Endodermal cell (in vitro differentiated cells): ENCODE results near the gene CEP112. TPM values are rescaled to one million over a fixed set of nuclear protein-coding genes. Genes with fewer than 3 reads are reported as not detected.
A peak's percentile ranks its signal among the peaks of the same experiment; 100 is the strongest.

Experiments used
- DNase-seq: peaks from one replicate; pipeline ENCODE4 v3.0.0-alpha.2; 2017
- H3K27ac ChIP-seq: 2 replicates; pipeline ENCODE4 v1.5.1; 2013; ENCODE audit warnings: mild to moderate bottlenecking, low read depth, low read length, moderate library complexity
- H3K27me3 ChIP-seq: 2 replicates; pipeline ENCODE4 v1.6.1; 2013; ENCODE audit warnings: mild to moderate bottlenecking, low read length, moderate library complexity; ENCODE audit not compliant: insufficient read depth, control insufficient read depth, poor library complexity, severe bottlenecking
- H3K36me3 ChIP-seq: 2 replicates; pipeline ENCODE4 v1.7.0; 2013; ENCODE audit warnings: mild to moderate bottlenecking, low read length, moderate library complexity; ENCODE audit not compliant: control insufficient read depth, insufficient read depth
- H3K4me1 ChIP-seq: one replicate; pipeline ENCODE4 v1.7.0; 2013; ENCODE audit warnings: low read length; ENCODE audit not compliant: control insufficient read depth, insufficient read depth
- H3K4me3 ChIP-seq: 2 replicates; pipeline ENCODE4 v1.5.1; 2013; ENCODE audit warnings: mild to moderate bottlenecking, low read length, moderate library complexity
- H3K9ac ChIP-seq: 2 replicates; pipeline ENCODE4 v1.6.1; 2013; ENCODE audit warnings: mild to moderate bottlenecking, low read length, moderate library complexity; ENCODE audit not compliant: poor library complexity, severe bottlenecking; ENCODE audit errors: extremely low read depth
- H3K9me3 ChIP-seq: 2 replicates; pipeline ENCODE4 v1.6.1; 2013; ENCODE audit warnings: mild to moderate bottlenecking, low read length, moderate library complexity; ENCODE audit not compliant: control insufficient read depth
- H3K27ac Mint-ChIP-seq: 2 replicates; pipeline ENCODE4 v1.8.0; 2020; ENCODE audit warnings: mixed read lengths
- H3K27me3 Mint-ChIP-seq: 2 replicates; pipeline ENCODE4 v1.8.0; 2021; ENCODE audit warnings: mild to moderate bottlenecking, mixed read lengths; ENCODE audit not compliant: insufficient read depth
- H3K36me3 Mint-ChIP-seq: 2 replicates; pipeline ENCODE4 v1.8.0; 2020; ENCODE audit warnings: low read depth, mixed read lengths
- H3K4me1 Mint-ChIP-seq: 2 replicates; pipeline ENCODE4 v1.8.0; 2020; ENCODE audit warnings: mixed read lengths
- H3K4me3 Mint-ChIP-seq: 2 replicates; pipeline ENCODE4 v1.8.0; 2020; ENCODE audit warnings: mild to moderate bottlenecking, moderate library complexity, mixed read lengths
- H3K9me3 Mint-ChIP-seq: 2 replicates; pipeline ENCODE4 v1.8.0; 2020; ENCODE audit warnings: mild to moderate bottlenecking, mixed read lengths
- CTCF ChIP-seq: fragments of 200-600 bp; sonication (generic); conservative IDR thresholded peaks from 2 replicates; pipeline ENCODE4 v1.5.0; 2021; ENCODE audit warnings: antibody characterized with exemption, mild to moderate bottlenecking
- WGBS, 2 experiments: methylation state at CpG; one replicate each; pipeline versions ENCODE4 v1.1.5 to v1.1.7; 2013; ENCODE audit warnings: missing lambda C conversion rate in 2 of 2, mixed read lengths in 1 of 2; ENCODE audit not compliant: insufficient coverage in 1 of 2, insufficient read length in 1 of 2; 5-methylcytosine and 5-hydroxymethylcytosine counted together
- total RNA-seq, 2 donors: library from RNA; stranded (reverse); fragmentation: NEBNext Ultra II Directional in 1 of 2; extraction: Animal tissue kit (Norgen Biotek cat#: 25700) in 1 of 2; gene quantifications; 2 replicates in 1 of 2; 3 replicates in 1 of 2; pipeline ENCODE4 v1.2.1, GENCODE V29; 2021

Gene CEP112
- total RNA-seq, 2 donors from 2014 or later = 15.2 to 21.4 TPM

GRCh38 chr17:65988451-65988850 lies 203.5 kb downstream of the CEP112 start:
- Mint-ChIP-seq H3K27ac (no peak overlapping the region), H3K27me3 (no peaks in the 10 kb centered on the region), H3K4me3 (no peak overlapping the region), H3K9me3 (peaks cover 8% of the 10 kb centered on the region), H3K36me3 (peaks cover 2% of the 10 kb centered on the region), H3K4me1 (no peaks in the 10 kb centered on the region)
- Histone ChIP-seq H3K36me3 (no peaks in the 10 kb centered on the region), H3K27me3 (no peaks in the 10 kb centered on the region), H3K9ac (no peak overlapping the region), H3K4me3 (no peak overlapping the region), H3K9me3 (peaks cover 7% of the 10 kb centered on the region), H3K4me1 (no peaks in the 10 kb centered on the region), H3K27ac (no peak overlapping the region)
- no peak for TF ChIP-seq CTCF
- no peak for DNase-seq

GRCh38 chr17:65987988-65988387 lies 203.9 kb downstream of the CEP112 start:
- H3K27me3 ChIP-seq = no peaks in the 10 kb centered on the region
- 49 to 100% methylated on average over 1 to 2 of the region's 2 CpGs for WGBS, 2 experiments
- peaks cover 7% of the 10 kb centered on the region for H3K9me3 ChIP-seq
- H3K27me3 Mint-ChIP-seq = no peaks in the 10 kb centered on the region
- no peaks in the 10 kb centered on the region for H3K4me1 Mint-ChIP-seq
- H3K36me3 Mint-ChIP-seq = peaks cover 2% of the 10 kb centered on the region
- DNase-seq = peak; percentile 67
- H3K36me3 ChIP-seq = no peaks in the 10 kb centered on the region
- peak; percentile 91 for TF ChIP-seq CTCF
- no peak overlapping the region for H3K9ac ChIP-seq
- H3K27ac ChIP-seq = no peak overlapping the region
- H3K4me1 ChIP-seq = no peaks in the 10 kb centered on the region
- peaks cover 8% of the 10 kb centered on the region for H3K9me3 Mint-ChIP-seq
- H3K27ac Mint-ChIP-seq = no peak overlapping the region
- H3K4me3 Mint-ChIP-seq = no peak overlapping the region
- H3K4me3 ChIP-seq = no peak overlapping the region

- Histone ChIP-seq H3K36me3 (no peaks in the 10 kb centered on the region), H3K4me3 (no peak overlapping the region), H3K4me1 (no peaks in the 10 kb centered on the region), H3K27ac (no peak overlapping the region), H3K9me3 (peaks cover 7% of the 10 kb centered on the region), H3K27me3 (no peaks in the 10 kb centered on the region), H3K9ac (no peak overlapping the region)
- Mint-ChIP-seq H3K27me3 (no peaks in the 10 kb centered on the region), H3K9me3 (peaks cover 8% of the 10 kb centered on the region), H3K4me3 (no peak overlapping the region), H3K4me1 (no peaks in the 10 kb centered on the region), H3K27ac (no peak overlapping the region), H3K36me3 (peaks cover 2% of the 10 kb centered on the region)
- TF ChIP-seq CTCF = no peak
- WGBS, 2 experiments = 86 to 100% methylated on average over 3 of the region's 3 CpGs
- DNase-seq = no peak
Measured at GRCh38 chr17:65985571-65985970, 206.4 kb downstream of the CEP112 start.
